ENCODE data around the gene PALD1.

The PALD1 gene

DNA sequence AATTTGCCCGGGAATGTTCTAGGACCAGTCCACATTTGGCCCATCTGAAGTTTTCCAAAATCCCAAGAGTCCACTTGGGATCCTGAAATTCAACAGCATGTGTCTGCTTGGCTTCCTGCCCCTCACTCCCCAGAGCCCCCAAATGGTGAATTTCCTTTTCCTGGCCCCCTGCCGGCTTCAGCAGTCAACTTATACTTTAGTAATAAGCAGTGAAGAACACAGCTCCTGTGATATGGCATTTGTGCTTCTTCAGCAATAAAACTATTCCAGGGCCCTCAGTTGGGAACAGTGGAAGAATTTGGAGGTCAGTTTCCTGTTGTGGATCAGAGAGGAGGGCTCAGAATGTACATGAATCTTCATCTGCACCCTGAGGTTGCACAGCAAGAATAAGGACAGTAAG lies 72.9 kb downstream of the PALD1 start:
- DNase-seq (ENCODE audit: insufficient read length, low spot score) (no peak), FAIRE-seq (no peak)

DNA sequence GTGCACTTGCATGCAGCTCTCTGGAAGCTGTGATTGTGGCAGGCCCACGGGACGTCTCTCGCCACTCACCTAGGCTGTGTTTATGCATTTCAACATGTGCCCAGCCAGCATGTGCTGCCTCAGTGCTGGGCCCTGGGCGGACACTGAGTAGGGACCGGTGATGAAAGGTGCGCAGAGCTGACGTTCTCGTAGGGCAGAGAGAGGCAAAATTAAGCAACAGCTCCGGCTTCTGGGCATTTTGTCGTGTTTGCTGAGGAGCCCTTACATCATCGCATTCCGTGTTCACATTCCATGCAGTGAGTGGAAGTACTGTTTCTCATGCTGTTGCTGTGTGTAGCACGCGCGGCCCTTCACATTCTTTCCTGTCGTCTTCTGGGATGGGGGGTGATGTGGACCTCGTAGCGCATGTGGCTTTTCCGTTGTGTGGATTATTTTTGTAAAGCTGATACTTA lies 73.4 kb downstream of the PALD1 start:
- FAIRE-seq, result no peak
- DNase-seq (ENCODE audit: insufficient read length, low spot score), result no peak

DNA sequence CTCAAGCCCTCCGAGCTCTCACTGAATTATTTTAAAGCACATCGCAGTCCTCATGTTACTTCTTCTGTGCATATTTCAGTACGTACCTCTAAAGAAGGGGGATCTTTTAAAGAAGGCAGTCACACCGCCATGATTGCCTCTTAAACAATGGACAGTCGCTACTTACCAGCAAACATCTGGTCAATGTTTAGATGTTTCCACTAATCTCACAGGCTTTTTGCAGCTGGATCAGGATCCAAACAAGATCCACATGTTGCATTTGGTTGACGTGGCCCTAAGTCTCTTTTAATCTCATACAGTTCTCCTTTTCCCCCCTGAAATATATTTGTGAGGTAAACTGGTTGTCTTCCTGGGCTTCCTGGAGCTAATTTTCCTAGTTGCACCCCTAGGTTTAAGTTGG lies 74.0 kb downstream of the PALD1 start:
- no peak for FAIRE-seq
- DNase-seq (ENCODE audit: insufficient read length, low spot score), result no peak

DNA sequence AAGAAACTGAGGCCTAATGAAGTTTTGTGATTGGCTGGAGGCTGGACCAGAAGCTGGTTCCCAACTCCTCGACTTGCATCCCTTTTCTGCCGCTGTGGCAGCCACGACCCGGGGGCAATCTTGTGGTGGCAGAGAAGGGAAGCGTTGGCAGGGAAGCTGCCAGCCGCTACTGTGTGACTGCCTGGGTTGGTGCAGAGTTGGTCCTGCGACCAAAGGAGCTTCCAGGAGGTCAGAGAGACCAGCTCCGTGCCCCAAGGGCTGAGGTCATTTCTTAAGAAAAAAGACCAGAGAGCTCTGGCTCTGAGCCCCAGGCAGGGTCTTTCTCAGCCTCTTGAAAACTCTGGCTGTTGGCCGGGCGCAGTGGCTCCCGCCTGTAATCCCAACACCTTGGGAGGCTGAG lies 76.8 kb downstream of the PALD1 start:
- DNase-seq (ENCODE audit: insufficient read length, low spot score) (no peak), FAIRE-seq (no peak)

DNA sequence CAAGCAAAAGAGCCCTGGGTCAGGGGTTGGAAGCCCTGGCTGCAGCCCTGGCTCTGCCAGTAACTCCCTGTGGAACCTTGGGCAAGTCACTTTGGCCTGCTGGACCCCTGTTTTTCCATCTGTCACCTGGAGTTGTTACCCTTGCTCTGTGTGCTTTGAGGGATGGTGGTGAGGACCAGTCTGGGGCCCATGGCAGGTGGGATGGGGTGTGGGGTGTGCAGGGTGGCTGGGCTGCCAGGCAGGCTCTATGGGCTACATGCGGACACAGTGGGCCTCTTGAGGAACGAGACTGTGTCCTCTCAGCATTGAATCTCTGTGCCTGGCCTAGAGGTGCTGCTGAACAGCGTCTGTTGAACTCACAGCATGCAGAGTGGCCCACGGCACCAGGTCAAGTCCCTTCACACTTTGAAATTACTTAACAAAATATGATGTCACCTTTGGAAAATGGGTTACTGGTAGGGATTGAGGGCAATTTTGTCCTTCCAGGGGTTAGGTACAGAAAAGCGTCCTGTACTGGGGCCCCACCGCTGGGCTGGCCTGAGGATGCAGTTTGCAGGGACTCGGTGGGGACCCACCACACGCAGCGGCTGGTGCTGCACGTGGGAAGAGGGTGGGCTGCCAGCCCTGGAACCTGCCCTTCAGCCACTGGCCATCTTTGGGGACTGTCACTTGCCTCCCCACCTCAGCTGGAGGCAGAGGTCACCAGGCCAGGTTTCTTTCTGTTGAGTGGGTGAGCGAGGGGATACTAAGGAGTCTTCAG lies 78.7 kb downstream of the PALD1 start:
- DNase-seq (ENCODE audit: insufficient read length, low spot score) (no peak), FAIRE-seq (no peak)

DNA sequence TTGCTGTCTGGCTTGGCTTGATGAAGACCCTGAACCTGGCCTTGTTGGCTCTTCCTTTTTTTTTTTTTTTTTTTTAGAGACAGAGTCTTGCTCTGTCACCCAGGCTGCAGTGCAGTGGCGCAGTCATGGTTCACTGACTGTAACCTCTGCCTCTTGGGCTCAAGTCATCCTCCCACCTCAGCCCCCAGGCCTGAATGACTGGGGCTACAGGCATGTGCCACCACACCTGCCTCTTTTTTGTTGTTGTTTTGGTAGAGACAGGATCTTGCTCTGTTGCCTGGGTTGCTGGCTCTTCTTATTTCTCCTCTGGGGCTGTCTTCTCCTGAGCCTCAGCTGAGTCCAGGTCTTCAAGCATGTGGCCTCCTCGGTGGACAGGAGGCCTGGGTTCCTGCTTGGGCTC lies 79.3 kb downstream of the PALD1 start:
- DNase-seq (ENCODE audit: insufficient read length, low spot score) (no peak), FAIRE-seq (no peak)

DNA sequence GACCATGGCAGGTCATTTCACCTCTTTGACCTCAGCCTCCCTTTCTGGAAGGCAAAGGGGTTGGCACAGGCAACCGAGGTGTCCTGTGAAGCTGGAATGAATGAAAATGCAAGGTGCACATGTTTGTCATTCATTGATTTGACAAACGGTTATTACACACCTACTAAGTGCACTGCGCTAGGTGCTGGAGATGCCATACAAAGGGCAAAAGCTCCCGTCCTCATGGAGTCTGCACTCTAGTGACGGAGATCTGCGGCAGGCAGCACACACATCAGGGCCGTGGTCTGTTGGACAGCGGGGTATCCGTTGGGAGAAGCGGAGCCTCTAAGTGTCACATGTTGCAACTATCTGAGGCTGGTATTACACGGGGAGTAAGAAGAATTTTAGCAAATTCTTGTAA lies 79.7 kb downstream of the PALD1 start:
- DNase-seq (ENCODE audit: insufficient read length, low spot score), result no peak
- FAIRE-seq, result no peak

DNA sequence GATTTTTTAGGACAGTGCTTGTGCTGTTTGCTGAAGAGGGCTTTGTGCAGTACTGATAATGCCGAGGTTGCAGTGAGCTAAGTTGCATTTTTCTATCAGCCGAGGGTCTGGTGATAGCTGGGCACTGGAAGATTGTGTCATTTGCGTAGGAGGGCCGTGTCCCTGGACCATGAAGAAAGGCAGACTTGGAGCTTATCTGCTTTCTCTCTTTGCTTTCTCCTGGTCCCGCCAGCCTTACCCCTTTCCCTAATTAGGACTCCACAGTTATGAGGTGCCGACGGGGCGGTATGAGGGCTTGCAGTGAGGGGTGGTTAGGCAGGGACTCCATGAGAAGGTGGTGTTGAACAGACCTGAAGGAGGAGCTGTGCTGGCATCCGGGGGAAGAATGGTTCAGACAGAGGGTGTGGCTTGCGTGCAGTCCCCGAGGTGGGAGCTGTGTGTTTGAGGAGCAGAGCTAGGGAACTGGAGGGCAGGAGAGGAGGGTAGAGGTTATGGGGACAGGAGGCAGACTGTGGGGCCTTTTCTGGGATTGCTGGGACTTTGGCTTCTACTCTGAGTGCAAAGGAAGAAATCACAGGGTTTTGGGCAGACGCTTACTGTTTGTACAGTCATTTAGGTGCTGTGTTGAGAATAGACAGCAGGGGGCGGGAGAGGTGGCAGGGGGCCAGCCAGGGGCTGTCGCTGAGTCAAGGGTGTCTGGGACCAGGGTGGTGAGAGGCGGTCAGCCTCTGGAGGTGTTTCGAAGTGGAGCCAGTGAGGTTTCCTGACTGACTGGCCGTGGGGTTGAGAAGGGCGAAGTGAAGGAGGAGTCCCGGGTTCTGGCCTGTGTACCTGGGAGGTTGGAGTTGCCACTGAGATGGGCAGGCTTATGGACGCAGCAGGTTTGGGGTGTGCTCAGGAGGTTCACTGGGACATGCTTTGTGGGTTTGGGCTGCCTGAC lies 80.6 kb downstream of the PALD1 start:
- no peak for FAIRE-seq
- DNase-seq (ENCODE audit: insufficient read length, low spot score), result no peak

DNA sequence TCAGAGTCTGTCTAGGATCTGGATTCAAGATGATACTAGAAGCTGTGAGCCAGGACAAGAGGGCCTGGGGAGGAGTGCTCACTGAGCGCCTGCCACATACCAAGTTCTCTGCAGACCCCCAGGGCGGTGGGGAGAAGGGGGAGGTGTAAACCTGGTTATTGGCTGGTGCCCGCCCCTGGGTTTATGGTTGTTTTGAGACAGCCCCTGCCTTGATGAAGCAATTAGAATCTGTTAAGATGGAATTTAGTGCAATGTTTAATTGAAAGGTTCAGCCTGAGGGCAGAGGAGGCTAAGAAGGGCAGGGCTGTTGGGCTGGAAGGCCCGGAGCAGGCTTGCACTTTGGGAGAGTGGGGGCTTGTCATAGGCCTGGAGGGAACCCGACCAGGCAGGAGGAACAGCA lies 81.3 kb downstream of the PALD1 start:
- no peak for DNase-seq (ENCODE audit: insufficient read length, low spot score)
- FAIRE-seq, result no peak

DNA sequence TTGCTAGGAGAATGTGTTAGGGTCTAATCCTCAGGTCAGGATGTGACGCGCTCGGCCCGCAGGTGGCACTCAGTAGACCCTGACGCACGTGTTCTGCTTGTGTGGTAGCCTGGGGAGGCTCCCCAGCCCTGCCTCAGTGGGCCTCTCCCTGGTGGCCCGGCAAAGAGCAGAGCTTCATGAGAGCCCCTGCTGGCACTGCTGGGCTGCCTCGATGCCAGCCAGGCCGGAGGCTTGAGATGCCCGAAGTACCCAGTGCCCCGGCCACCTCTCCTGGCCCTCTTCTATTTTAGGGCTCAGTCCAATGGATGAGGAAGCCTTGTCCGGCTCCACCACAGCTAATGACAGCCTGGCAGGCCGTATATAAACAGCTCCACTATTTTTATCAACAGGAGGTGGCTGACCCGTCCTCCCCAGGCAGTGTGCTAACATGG lies 82.0 kb downstream of the PALD1 start:
- FAIRE-seq (no peak), DNase-seq (ENCODE audit: insufficient read length, low spot score) (no peak)

DNA sequence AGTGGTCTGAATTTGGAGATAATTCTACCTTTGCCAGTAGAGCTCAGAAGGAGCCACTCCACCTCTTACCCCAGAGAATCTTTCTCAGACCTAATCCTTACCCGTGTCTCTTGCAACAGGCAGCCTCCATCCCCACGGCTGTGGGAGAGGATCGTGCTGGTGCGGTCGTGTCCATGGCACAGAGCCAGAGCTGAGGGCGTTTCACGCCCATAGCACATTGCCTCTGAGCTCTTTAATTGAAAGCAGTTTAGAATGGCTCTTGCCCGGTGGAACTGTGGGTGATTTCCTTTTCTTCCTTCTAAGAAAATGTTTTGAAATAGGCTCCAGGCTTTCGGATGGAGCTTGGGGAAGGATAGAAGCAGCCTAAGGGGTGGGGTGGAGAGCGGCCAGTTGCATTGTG lies 82.5 kb downstream of the PALD1 start:
- DNase-seq (ENCODE audit: insufficient read length, low spot score) (no peak), FAIRE-seq (no peak)

DNA sequence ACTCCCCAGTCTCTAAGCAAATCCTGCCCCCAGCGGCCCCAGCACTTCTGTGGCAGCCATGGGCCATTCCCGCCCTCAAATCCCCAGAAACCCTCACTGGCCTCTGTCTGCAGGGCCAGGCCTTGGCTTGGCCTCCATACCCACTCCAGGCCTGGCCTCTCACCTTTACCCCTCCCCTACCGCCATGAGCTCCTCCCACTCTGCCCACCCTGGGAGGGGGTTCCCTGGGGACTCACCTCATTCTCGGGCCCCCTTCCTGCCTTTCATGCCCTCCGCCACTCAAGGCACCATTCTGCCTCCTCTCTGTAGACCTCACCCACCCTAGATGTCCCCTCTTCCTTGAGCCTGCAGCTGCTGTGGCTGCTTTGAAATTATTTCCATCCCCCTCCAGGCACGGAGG lies 83.0 kb downstream of the PALD1 start:
- DNase-seq (ENCODE audit: insufficient read length, low spot score), result no peak
- FAIRE-seq, result no peak

DNA sequence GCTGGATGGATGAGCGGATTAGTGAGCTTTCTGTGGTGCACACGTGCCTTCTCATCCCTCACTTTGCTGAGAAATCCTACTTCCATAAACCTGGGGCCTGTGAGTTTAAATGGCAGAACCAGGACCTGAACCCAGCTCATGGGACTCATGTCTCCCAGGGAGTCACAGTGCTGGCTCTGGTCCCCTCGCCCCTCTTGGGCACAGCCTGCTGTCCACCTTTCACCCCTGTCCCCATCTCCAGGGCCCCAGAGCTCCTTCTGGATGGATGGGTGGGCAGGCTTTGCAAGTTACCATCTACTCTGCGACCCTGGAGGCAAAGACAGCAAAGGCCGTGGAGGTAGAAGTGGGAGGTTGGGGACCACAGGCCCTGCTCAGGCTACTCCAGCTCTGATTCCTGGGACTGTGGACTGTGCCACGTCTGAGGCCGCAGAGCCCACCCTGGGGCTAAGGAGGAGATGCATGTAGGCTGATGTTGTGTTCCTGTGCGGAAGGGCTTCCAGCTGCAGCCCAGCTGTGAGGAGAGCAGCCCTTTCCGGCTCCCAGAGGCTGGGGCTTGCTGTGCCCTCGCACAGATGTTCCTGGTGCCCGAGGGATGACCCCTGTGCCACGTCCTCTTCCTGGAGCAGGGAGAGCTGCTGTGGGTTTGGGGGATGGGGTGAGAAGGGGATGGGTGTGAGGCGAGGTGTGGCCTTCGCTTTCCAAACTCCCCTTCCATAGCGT lies 83.6 kb downstream of the PALD1 start:
- FAIRE-seq, result no peak

DNA sequence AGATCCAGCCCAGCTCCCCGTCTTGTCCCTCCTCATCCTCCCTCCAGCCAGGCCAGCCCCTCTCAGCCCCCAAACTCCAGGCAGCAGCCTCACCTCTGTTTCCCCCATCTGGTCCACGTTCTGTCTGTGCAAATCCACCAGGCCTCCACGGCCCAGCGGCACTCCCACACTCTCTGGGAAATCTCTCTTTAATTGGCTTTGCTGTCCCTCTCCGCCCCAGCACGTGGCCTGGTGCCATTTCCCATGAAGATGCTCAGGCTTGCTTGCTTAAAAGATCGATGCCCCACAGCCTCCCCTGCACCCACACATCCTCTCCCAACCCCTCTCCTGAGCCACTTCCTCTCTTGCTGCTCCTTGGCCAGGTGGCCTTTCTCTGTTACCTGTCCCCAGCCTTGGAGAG lies 84.7 kb downstream of the PALD1 start:
- no peak for FAIRE-seq

More for the DNA sequence above, 83.6 kb downstream of the PALD1 start:
- no peak for DNase-seq (ENCODE audit: insufficient read length, low spot score)

DNA sequence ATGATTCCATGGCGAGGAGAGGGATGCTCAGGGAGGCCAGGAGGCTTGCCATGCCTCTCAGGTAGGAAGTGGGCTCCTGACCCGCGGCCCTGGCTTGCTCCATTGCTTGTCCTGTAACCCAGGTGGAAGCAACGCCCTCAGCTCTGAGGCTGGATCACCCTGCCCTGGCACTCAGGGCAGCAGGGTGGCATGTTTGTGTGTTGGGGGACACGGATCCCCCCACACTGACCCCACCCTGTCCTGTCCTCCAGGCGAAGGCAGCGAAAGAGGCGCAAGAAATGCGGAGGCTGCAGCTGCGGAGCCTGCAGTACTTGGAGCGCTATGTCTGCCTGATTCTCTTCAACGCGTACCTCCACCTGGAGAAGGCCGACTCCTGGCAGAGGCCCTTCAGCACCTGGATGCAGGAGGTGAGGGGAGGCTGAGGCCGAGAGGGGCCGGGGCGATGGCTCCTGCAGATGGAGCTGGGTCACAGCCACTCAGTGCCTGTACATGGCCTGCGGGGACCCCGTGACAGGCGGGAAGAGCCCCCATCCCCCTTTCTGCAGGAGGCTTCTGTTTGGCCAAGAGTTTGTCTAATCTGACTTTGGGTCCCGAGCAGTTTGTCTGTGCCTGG lies 85.7 kb downstream of the PALD1 start:
- FAIRE-seq (no peak), DNase-seq (ENCODE audit: insufficient read length, low spot score) (no peak)

More for the DNA sequence above, 84.7 kb downstream of the PALD1 start:
- DNase-seq (ENCODE audit: insufficient read length, low spot score), result no peak

DNA sequence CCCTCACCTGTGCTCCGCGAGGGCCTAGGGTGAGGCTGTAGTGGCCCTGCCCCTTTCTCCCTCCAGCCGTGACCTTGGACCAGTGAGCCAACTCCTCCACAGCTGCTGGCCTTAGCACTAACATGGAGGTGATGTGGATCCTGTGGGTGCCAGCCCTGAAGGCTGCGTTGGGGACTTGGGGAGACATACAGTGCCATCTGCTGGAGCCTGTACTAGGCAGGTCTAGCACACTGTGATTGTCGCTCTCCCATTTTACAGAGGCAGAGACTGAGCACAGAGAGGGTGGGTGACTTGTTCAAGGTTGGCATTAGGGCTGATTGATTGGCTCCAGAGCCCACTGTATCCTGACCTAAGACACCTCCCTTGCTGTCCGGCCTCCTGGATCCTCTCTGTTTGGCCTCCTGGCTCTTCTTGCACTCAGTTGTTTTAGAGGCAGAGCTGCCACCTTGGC lies 86.4 kb downstream of the PALD1 start:
- FAIRE-seq (no peak), DNase-seq (ENCODE audit: insufficient read length, low spot score) (no peak)

DNA sequence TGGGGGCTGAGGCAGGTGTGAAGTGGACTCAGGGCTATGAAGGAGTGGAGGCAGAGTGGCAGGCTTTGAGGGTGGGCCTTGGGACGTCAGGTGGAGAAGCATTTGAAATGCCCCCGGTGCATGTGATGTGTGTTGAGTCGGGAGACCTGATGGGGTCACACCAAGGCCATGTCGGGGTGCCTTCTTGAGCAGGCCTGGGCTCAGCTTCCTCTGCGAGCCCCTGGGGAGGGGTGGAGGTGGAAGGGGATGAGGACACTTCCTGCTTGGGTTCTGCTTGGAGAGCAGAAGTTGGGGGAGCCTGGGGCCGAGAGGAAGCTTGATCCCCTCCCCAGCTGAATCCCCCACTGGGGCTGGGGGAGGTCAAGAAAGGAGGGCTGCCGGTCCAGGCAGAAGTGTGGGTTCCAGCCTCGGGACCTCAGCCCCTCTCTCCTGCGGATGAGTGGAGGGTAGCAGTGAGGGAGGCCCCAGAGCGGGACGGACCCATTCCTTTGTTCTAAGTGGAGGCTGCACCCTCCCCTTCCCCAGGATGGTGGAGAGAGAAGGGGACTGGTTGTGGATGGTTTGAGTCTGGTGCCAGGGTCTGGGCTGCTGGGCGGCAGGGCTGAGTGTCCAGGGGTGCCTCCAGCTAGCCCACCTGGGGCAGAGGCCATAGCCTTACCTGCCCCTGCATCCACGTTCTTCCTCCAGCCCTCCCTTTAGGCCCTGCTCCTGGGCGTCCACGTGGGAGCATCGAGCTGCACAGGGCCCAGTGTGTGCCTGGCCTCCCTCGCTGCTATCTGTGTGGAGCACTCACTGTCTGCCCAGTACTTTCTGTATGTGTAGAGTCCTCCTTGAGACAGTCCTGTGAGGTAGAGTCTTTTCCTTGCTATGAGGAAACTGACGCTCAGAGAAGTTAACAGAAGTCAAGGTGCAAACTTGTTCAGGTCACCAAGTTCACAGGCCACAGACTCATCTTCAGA lies 87.3 kb downstream of the PALD1 start:
- FAIRE-seq, result no peak

DNA sequence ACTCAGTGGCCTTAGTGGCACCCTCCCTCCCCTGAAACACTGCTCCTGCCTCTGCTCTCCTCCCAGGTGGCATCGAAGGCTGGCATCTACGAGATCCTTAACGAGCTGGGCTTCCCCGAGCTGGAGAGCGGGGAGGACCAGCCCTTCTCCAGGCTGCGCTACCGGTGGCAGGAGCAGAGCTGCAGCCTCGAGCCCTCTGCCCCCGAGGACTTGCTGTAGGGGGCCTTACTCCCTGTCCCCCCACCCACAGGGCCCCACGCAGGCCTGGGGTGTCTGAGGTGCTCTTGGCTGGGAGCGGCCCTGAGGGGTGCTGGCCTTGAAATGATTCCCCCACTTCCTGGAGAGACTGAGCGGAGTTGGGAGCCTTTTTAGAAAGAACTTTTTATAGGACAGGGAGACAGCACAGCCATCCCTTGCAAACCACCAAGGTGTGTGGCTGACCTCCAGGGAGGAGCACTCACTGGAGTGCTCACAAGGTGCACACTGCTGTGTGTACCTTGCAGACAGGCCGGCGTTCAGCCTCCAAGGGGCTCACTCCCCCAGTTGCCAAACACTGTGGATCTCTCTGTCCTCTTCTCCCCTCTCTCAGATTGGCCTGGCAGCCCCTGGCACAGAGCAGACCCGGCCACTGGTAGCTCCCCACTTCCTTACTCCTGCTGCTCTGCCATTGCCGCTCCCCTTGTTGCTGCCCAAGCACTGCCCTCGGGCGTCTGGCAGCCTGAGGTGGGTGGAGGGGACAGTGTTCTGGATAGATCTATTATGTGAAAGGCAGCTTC lies 88.1 kb downstream of the PALD1 start:
- DNase-seq (ENCODE audit: insufficient read length, low spot score) (no peak), FAIRE-seq (no peak)

More for the DNA sequence above, 87.3 kb downstream of the PALD1 start:
- no peak for DNase-seq (ENCODE audit: insufficient read length, low spot score)

DNA sequence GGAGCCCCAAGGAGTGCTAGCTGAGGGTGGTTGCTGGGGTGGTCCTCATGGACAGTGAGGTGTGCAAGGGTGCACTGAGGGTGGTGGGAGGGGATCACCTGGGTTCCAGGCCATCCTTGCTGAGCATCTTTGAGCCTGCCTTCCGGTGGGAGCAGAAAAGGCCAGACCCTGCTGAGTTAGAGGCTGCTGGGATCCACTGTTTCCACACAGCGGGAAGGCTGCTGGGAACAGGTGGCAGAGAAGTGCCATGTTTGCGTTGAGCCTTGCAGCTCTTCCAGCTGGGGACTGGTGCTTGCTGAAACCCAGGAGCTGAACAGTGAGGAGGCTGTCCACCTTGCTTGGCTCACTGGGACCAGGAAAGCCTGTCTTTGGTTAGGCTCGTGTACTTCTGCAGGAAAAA lies 89.0 kb downstream of the PALD1 start:
- DNase-seq (ENCODE audit: insufficient read length, low spot score) (no peak), FAIRE-seq (no peak)

Data from HTR-8/SVneo (cell line).